Thyroid gland (tissue), 4 donors: ENCODE measurements around the gene NEURL1. TPM values are rescaled to one million over a fixed set of nuclear protein-coding genes. Genes with fewer than 3 reads are reported as not detected.
A peak's percentile ranks its signal among the peaks of the same experiment; 100 is the strongest.

Experiments
- DNase-seq, 2 donors: peaks; one replicate each; pipeline ENCODE4 v3.0.0-alpha.2; 2019
- H3K27ac ChIP-seq, 3 donors: fragments of 200-600 bp; sonication (generic); 1 replicate in 2 of 3; 2 replicates in 1 of 3; pipeline ENCODE4 v1.5.1; 2016 to 2019; ENCODE audit warnings: mild to moderate bottlenecking in 1 of 3, moderate library complexity in 1 of 3
- H3K27me3 ChIP-seq: fragments of 200-600 bp; sonication (generic); one replicate; pipeline ENCODE4 v1.5.1; 2019
- H3K36me3 ChIP-seq, 2 donors: fragments of 200-600 bp; sonication (generic); one replicate each; pipeline ENCODE4 v1.5.1; 2016 to 2019
- H3K4me1 ChIP-seq, 2 donors: fragments of 200-600 bp; sonication (generic); one replicate each; pipeline ENCODE4 v1.5.1; 2017 to 2019
- H3K4me3 ChIP-seq, 3 donors: fragments of 200-600 bp; sonication (generic); replicated peaks in 1 of 3; 1 replicate in 2 of 3; 2 replicates in 1 of 3; pipeline ENCODE4 v1.5.1; 2016; ENCODE audit warnings: mild to moderate bottlenecking in 1 of 3
- H3K9me3 ChIP-seq: fragments of 200-600 bp; sonication (generic); one replicate; pipeline ENCODE4 v1.5.1; 2017
- CTCF ChIP-seq, 6 experiments: fragments of 200-600 bp in 3 of 6; fragments of 450-650 bp in 3 of 6; sonication (generic) in 3 of 6; IDR thresholded peaks; one replicate each; pipeline ENCODE4 v1.5.1; 2016 to 2019; ENCODE audit warnings: antibody characterized with exemption in 6 of 6, mild to moderate bottlenecking in 2 of 6, inconsistent platforms in 1 of 6, moderate library complexity in 1 of 6
- POLR2A ChIP-seq, 2 donors: fragments of 450-650 bp; IDR thresholded peaks; one replicate each; pipeline ENCODE4 v1.6.1; 2017; ENCODE audit warnings: antibody characterized with exemption in 2 of 2, mild to moderate bottlenecking in 2 of 2, moderate library complexity in 1 of 2
- WGBS, 2 donors: methylation state at CpG; one replicate each; pipeline ENCODE4 v1.1.5; 2017; 5-methylcytosine and 5-hydroxymethylcytosine counted together
- intact Hi-C: fragments of 100-400 bp; cut with DNase I; formaldehyde crosslinking; loops from one replicate; pipeline ENCODE4 v1.15.1; 2023
- total RNA-seq, 4 donors: library from RNA; depleted of rRNA; stranded (reverse); fragments of >200 nt; gene quantifications; one replicate each; pipeline ENCODE4 v1.2.3, GENCODE V29; 2016

Gene NEURL1
- total RNA-seq, 4 donors from 2014 or later = 1.1 TPM; not detected in 3

DNA sequence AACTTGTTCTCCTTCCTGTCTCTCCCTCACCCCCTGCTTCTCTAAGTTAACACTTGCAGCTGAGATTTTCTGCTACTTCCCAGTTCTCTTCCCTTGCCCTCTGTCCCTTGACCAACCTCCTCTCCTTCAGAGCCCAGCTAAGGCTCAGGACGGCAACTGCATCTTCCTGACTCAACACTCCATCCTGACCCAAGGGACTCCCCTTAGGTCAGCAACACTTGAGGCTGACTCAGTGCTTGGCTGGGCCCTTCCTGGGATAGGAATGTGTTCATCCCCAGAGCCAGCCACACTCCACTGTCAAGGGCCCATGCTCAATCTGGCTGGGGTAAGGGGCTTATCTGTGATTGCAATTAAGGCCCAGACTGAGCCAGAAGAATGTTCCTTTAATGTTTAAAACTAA is 44.8 kb upstream of the NEURL1 start:
- TF ChIP-seq CTCF (IDR thresholded peaks at IDR 0.05) (no peak), POLR2A (IDR thresholded peaks at IDR 0.05) (no peak)
- 67 to 83% methylated on average over 1 of the region's 1 CpG for WGBS, 2 donors
- Histone ChIP-seq H3K27ac (peak overlapping the region in 2 of 3 donors; percentile 61 to 81), H3K4me3 (no peak overlapping the region), H3K9me3 (no peaks in the 10 kb centered on the region), H3K4me1 (peaks cover 10 to 47% of the 10 kb centered on the region in 2 donors), H3K27me3 (no peaks in the 10 kb centered on the region), H3K36me3 (peaks cover 29 to 31% of the 10 kb centered on the region in 2 donors)
- intact Hi-C loops = no loop called here
- no peak for DNase-seq

DNA sequence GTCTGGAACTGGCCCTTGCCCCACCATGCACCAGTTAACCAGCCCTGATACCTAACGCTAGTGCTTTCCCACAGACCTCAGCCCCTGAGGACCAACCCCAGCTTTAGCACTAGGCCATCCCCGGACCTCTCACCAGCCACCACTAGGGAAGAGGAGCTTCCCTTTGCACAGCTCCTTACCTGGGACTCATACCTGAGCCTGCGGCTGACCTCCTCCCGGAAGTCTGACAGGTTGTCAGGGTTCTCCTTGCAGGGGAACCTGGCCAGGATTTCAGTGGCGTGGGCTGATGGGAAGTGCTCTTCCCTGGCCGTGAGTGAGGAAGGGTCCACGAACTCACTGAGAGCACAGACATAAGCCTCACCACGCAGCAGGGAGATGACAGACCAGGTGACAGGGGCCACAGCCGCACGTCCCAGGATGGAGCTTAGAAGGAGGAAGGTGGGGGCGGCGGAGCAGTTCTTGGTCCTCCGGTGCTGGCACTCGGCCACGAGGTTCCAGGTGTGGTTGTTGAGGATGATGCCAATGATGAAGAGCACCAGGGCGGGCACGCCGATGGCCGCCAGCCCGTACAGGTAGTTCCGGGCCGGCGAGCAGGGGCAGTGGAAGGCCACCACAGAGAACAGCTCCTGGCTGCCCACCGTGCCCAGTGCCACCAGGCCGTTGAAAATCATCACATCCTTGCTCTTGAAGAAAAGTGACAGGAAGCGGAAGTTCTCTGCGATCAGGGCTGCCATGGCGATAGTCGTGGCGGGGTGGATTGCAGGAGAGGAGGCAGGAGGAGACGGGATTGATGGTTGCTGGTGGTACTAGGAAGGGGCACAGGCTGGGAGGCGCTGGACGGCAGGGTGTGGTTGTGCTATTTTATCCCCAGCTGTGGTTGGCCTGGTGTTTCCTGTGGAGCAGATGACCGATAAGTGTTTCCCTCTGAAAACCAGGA is 44.0 kb upstream of the NEURL1 start:
- DNase-seq = no peak
- H3K36me3 ChIP-seq = peaks cover 23 to 25% of the 10 kb centered on the region in 2 donors
- WGBS, 2 donors = 81 to 85% methylated on average over 28 to 34 of the region's 34 CpGs
- H3K27me3 ChIP-seq = no peaks in the 10 kb centered on the region
- no peaks in the 10 kb centered on the region for H3K9me3 ChIP-seq
- intact Hi-C loops = no loop called here
- H3K4me1 ChIP-seq = peaks cover 10 to 40% of the 10 kb centered on the region in 2 donors
- no peak for TF ChIP-seq CTCF (IDR thresholded peaks at IDR 0.05)
- no peak for TF ChIP-seq POLR2A (IDR thresholded peaks at IDR 0.05)
- H3K27ac ChIP-seq = peak overlapping the region in 2 of 3 donors; percentile 64 to 81
- no peak overlapping the region for H3K4me3 ChIP-seq

- DNase-seq = no peak
- intact Hi-C loops = no loop called here
- WGBS, 2 donors = 82 to 86% methylated on average over 12 of the region's 12 CpGs
- peak overlapping the region; percentile 64 to 85 (median 81) for H3K27ac ChIP-seq
- H3K4me3 ChIP-seq = no peak overlapping the region
- no peaks in the 10 kb centered on the region for H3K27me3 ChIP-seq
- TF ChIP-seq CTCF (IDR thresholded peaks at IDR 0.05) (no peak), POLR2A (IDR thresholded peaks at IDR 0.05) (no peak)
- no peaks in the 10 kb centered on the region for H3K9me3 ChIP-seq
- peaks cover 10 to 33% of the 10 kb centered on the region in 2 donors for H3K4me1 ChIP-seq
- H3K36me3 ChIP-seq = peaks cover 19 to 25% of the 10 kb centered on the region in 2 donors
Measured at GRCh38 chr10:103450201-103450695, 43.3 kb upstream of the NEURL1 start.

- TF ChIP-seq CTCF (IDR thresholded peaks at IDR 0.05) (no peak), POLR2A (IDR thresholded peaks at IDR 0.05) (no peak)
- no peaks in the 10 kb centered on the region for H3K9me3 ChIP-seq
- peak in 1 of 2 donors; percentile 33 for DNase-seq
- intact Hi-C loops = no loop called here
- H3K4me3 ChIP-seq = peak overlapping the region in 2 of 3 donors; percentile 57 to 66
- H3K36me3 ChIP-seq = peaks cover 14 to 23% of the 10 kb centered on the region in 2 donors
- peak overlapping the region; percentile 64 to 85 (median 81) for H3K27ac ChIP-seq
- H3K4me1 ChIP-seq = peaks cover 10 to 33% of the 10 kb centered on the region in 2 donors
- no peaks in the 10 kb centered on the region for H3K27me3 ChIP-seq
- WGBS, 2 donors = 36 to 59% methylated on average over 14 of the region's 14 CpGs
Measured at GRCh38 chr10:103451091-103451813, 42.3 kb upstream of the NEURL1 start.
